Suprapubic skin (tissue), 4 donors: ENCODE results near the gene CACNA1H. TPM values are rescaled to one million over a fixed set of nuclear protein-coding genes. Genes with fewer than 3 reads are reported as not detected.
A peak's percentile ranks its signal among the peaks of the same experiment; 100 is the strongest.
"Not testable (repeated sequence)": the region's sequence is repeated elsewhere in the genome, so short reads cannot be mapped to it uniquely, and the experiment has no call there.

Experiments
- DNase-seq, 2 donors: peaks; one replicate each; pipeline ENCODE4 v3.0.0-alpha.2; 2019; ENCODE audit warnings: low spot score in 2 of 2
- H3K27ac ChIP-seq: fragments of 200-600 bp; sonication (generic); one replicate; pipeline ENCODE4 v1.5.1; 2019
- H3K27me3 ChIP-seq: fragments of 200-600 bp; sonication (generic); one replicate; pipeline ENCODE4 v1.5.1; 2019
- H3K36me3 ChIP-seq: fragments of 200-600 bp; sonication (generic); one replicate; pipeline ENCODE4 v1.5.1; 2019
- H3K4me1 ChIP-seq: fragments of 200-600 bp; sonication (generic); one replicate; pipeline ENCODE4 v1.5.1; 2019
- H3K4me3 ChIP-seq: fragments of 200-600 bp; sonication (generic); one replicate; pipeline ENCODE4 v1.5.1; 2019; ENCODE audit warnings: mild to moderate bottlenecking
- H3K9me3 ChIP-seq: fragments of 200-600 bp; sonication (generic); one replicate; pipeline ENCODE4 v1.5.1; 2019
- CTCF ChIP-seq, 2 donors: fragments of 200-600 bp in 1 of 2; fragments of 450-650 bp in 1 of 2; sonication (generic) in 1 of 2; IDR thresholded peaks; one replicate each; pipeline ENCODE4 v1.5.1; 2016 to 2019; ENCODE audit warnings: antibody characterized with exemption in 2 of 2, mild to moderate bottlenecking in 1 of 2, moderate library complexity in 1 of 2
- EP300 ChIP-seq: sonication (generic); formaldehyde crosslinking; IDR thresholded peaks from one replicate; pipeline ENCODE4 v1.6.1; 2017; ENCODE audit warnings: antibody characterized with exemption
- POLR2A ChIP-seq, 2 donors: fragments of 450-650 bp; IDR thresholded peaks; one replicate each; pipeline ENCODE4 v1.6.1; 2017; ENCODE audit warnings: antibody characterized with exemption in 2 of 2, mild to moderate bottlenecking in 2 of 2, moderate library complexity in 2 of 2
- POLR2AphosphoS5 ChIP-seq, 3 donors: sonication (generic); formaldehyde crosslinking; IDR thresholded peaks; one replicate each; pipeline ENCODE4 v1.6.1; 2017; ENCODE audit warnings: antibody characterized with exemption in 3 of 3
- WGBS: methylation state at CpG from one replicate; pipeline ENCODE4 v1.1.5; 2018; 5-methylcytosine and 5-hydroxymethylcytosine counted together
- total RNA-seq, 4 donors: library from RNA; depleted of rRNA; stranded (reverse); fragments of >200 nt; gene quantifications; one replicate each; pipeline ENCODE4 v1.1.0, GENCODE V29; 2016

The CACNA1H gene
- total RNA-seq, 4 donors from 2014 or later = 19.4 to 167 (median 38.4) TPM

DNA sequence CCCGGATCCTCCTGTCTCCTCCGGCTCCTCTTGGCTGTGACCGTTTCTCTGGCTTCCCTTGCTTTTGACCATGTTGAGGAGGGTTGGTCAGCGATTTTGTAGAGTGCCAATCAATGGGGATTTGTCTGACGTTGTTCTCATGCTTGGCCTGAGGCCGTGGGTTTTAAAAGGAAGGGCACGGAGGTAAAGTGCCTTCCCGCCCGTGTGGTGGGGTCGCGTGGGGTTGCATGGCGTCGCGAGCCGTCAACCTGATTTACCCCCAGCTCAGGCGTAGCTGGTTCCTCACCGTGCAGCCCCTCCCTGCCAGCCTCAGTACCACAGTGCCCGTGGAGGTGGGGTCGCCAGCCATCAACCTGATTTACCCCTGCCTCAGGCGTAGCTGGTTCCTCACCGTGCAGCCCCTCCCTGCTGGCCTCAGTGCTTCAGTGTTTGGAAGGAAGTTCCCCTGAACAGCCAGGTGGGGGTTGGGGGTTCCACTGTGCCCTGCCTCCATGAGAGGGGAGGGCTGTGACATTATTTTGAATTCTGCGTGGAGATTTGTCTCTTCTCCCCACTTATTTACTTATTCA lies 92.6 kb downstream of the CACNA1H start:
- Histone ChIP-seq H3K4me1 (no peaks in the 10 kb centered on the region), H3K4me3 (no peak overlapping the region), H3K9me3 (no peaks in the 10 kb centered on the region), H3K36me3 (no peaks in the 10 kb centered on the region), H3K27ac (no peak overlapping the region), H3K27me3 (peaks cover 30% of the 10 kb centered on the region)
- DNase-seq = peak in 1 of 2 donors; percentile 67
- 23% methylated on average over 19 of the region's 22 CpGs for WGBS
- TF ChIP-seq CTCF (IDR thresholded peaks at IDR 0.05) = no peak
- no peak for TF ChIP-seq POLR2A (IDR thresholded peaks at IDR 0.05)
- TF ChIP-seq POLR2AphosphoS5 (IDR thresholded peaks at IDR 0.05) = no peak
- TF ChIP-seq EP300 = no peak

GRCh38 chr16:1247903-1248537 lies 95.1 kb downstream of the CACNA1H start:
- H3K36me3 ChIP-seq, H3K4me3 ChIP-seq, H3K4me1 ChIP-seq, DNase-seq, H3K27ac ChIP-seq, H3K9me3 ChIP-seq: not testable (repeated sequence)
- H3K27me3 ChIP-seq = peaks cover 30% of the 10 kb centered on the region
- WGBS = 70% methylated on average over 9 of the region's 14 CpGs

DNA sequence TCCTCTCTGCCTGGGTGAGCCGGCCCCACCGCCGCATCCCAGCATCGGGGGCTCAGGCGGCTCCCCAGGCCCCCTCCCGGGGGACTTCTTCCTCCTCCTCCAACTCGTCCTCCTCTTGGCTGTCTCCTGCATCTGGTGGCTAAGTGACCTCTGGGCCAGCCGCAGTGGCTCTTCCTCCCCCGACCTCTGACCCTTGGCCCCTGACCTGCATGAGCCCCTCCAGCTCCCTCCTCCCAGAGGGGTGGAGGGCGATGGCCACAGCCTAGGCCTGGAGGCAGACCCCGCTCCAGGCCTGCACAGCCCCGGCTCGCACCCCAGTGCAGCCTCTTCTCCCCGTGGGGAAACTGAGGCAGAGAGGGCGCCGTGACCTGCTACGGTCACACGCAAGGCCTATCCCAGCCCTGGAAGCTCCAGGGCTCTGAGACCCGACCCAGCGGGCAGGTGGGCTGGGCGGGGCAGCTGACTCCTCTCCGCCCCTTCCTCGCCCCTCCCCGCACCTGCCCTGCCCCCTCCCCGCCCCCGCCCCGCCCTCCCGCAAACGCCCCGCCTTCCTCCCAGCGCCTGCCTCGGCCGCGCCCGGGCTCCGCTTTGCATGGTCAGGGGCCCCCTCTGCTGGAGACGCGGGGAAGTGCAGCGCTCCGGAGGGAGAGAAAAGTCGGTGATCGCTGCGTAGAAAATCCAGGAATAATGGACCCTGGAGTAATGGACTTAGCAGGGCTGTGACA lies 96.3 kb downstream of the CACNA1H start:
- WGBS = no CpG with 5 or more reads among the region's 43 CpGs

GRCh38 chr16:1253701-1254364 lies 100.9 kb downstream of the CACNA1H start:
- H3K27me3 ChIP-seq = peaks cover 34% of the 10 kb centered on the region
- H3K4me3 ChIP-seq, H3K9me3 ChIP-seq, H3K27ac ChIP-seq, DNase-seq, H3K4me1 ChIP-seq, H3K36me3 ChIP-seq: not testable (repeated sequence)
- WGBS = no CpG with 5 or more reads among the region's 47 CpGs

More for the DNA sequence above, 96.3 kb downstream of the CACNA1H start:
- DNase-seq = peak in 1 of 2 donors; percentile 57
- H3K4me3 ChIP-seq, H3K9me3 ChIP-seq, H3K27ac ChIP-seq, H3K4me1 ChIP-seq, H3K36me3 ChIP-seq: not testable (repeated sequence)
- peaks cover 25% of the 10 kb centered on the region for H3K27me3 ChIP-seq

- peaks cover 44% of the 10 kb centered on the region for H3K27me3 ChIP-seq
- DNase-seq = peak in 1 of 2 donors; percentile 55
- H3K4me3 ChIP-seq, H3K36me3 ChIP-seq, H3K27ac ChIP-seq, H3K4me1 ChIP-seq, H3K9me3 ChIP-seq: not testable (repeated sequence)
- WGBS = no CpG with 5 or more reads among the region's 3 CpGs
These were observed 101.9 kb downstream of the CACNA1H start for GRCh38 chr16:1254821-1255220.

DNA sequence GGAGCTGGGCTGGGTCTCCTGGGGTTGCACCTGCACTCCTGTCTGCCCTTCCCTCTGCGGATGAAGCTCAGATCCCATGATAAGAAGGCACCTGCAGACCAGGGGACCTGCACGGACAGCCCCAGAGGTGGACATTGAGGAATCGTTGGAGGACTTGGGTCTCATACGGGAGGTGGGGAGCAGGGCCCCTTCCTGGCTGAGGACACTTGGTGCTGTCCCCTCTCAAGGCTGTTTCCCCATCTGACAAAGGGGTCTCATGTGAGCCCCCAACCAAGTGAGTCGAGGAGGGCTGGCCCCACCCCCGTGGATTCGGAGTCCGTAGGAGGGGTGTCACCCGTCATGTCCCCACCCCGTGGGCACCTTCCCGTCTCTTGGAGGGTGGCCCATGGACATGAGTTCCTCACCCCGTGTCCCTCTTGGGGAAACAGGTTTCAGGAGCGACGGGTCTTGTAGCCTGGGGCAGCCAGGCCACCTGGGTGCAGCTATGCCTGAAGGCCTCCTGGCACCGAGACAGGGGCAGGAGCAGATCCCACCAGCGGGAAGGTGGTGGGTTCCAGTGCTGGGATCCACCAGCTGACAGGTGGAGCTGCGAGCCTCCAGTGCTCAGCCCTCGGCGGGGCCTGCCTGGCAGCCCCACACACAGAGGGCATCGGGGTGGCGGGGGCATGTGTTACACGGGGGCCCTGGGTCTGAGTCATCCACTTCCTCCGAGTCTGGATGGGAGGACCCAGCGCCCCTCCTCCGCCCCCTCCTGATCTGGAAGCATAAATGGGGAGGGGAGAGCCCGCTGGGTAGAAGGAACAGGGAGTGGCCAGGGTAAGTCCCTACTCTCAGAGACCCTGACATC lies 102.6 kb downstream of the CACNA1H start, which contains the start of gene TPSD1:
Gene TPSD1 (plus strand): TSS at position 794 of the 847 bp plus-strand sequence. CDS start 212 bp downstream, outside the sequence.
- H3K4me3 ChIP-seq, H3K4me1 ChIP-seq, H3K27ac ChIP-seq, H3K9me3 ChIP-seq, H3K36me3 ChIP-seq: not testable (repeated sequence)
- peak in 1 of 2 donors; percentile 56 for DNase-seq
- H3K27me3 ChIP-seq = peaks cover 51% of the 10 kb centered on the region
- no CpG with 5 or more reads among the region's 26 CpGs for WGBS

DNA sequence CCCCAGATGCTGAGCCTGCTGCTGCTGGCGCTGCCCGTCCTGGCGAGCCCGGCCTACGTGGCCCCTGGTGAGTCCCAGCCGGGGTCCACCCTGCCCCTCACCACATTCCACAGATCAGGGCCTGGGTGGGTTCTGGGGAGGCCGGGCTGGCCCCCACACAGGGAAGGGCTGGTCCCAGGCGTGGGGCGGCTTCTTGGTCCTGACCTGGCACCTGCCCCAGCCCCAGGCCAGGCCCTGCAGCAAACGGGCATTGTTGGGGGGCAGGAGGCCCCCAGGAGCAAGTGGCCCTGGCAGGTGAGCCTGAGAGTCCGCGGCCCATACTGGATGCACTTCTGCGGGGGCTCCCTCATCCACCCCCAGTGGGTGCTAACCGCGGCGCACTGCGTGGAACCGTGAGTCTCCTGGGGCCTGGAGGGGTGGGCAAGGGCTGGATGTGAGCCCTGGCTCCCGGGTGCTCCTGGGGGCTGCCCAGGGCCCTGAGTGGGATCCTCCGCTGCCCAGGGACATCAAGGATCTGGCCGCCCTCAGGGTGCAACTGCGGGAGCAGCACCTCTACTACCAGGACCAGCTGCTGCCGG lies 103.5 kb downstream of the CACNA1H start:
- not testable (repeated sequence) for H3K27ac ChIP-seq, H3K4me3 ChIP-seq, H3K9me3 ChIP-seq, DNase-seq, H3K36me3 ChIP-seq, H3K4me1 ChIP-seq
- H3K27me3 ChIP-seq = peaks cover 60% of the 10 kb centered on the region
- 73% methylated on average over 7 of the region's 23 CpGs for WGBS
